Measurements from ENCODE around the gene RTN4.
"Not testable (repeated sequence)": the region's sequence is repeated elsewhere in the genome, so short reads cannot be mapped to it uniquely, and the experiment has no call there.

The RTN4 gene

GRCh38 chr2:55050100-55050994, at the start of gene RTN4:
RTN4 (minus strand) TSS chr2:55050451; CDS start chr2:55050300, 151 bp downstream.
- peak; percentile 98 for DNase-seq

GRCh38 chr2:55099493-55099877, 49.2 kb upstream of the RTN4 start:
- DNase-seq, result no peak

GRCh38 chr2:55097461-55098410, 47.5 kb upstream of the RTN4 start:
- DNase-seq, result no peak

GRCh38 chr2:55097082-55097460, 46.8 kb upstream of the RTN4 start:
- no peak for DNase-seq

- no peak for DNase-seq
Measured at GRCh38 chr2:55096586-55096985, 46.3 kb upstream of the RTN4 start.

GRCh38 chr2:55093381-55093780, 43.1 kb upstream of the RTN4 start:
- no peak for DNase-seq

- no peak for DNase-seq
Measured at GRCh38 chr2:55092439-55092838, 42.2 kb upstream of the RTN4 start.

- not testable (repeated sequence) for DNase-seq
Measured at GRCh38 chr2:55091681-55092080, 41.4 kb upstream of the RTN4 start.

- no peak for DNase-seq
Measured at GRCh38 chr2:55090702-55091101, 40.5 kb upstream of the RTN4 start.

- DNase-seq, result no peak
Measured at GRCh38 chr2:55089726-55090125, 39.5 kb upstream of the RTN4 start.

- no peak for DNase-seq
Measured at GRCh38 chr2:55088400-55088799, 38.1 kb upstream of the RTN4 start.

GRCh38 chr2:55087936-55088335, 37.7 kb upstream of the RTN4 start:
- no peak for DNase-seq

- no peak for DNase-seq
Measured at GRCh38 chr2:55087501-55087900, 37.2 kb upstream of the RTN4 start.

GRCh38 chr2:55085113-55086040, 35.1 kb upstream of the RTN4 start:
- no peak for DNase-seq

- DNase-seq, result no peak
Measured at GRCh38 chr2:55084641-55085040, 34.4 kb upstream of the RTN4 start.

- DNase-seq, result no peak
Measured at GRCh38 chr2:55080204-55080738, 30.0 kb upstream of the RTN4 start.

- no peak for DNase-seq
Measured at GRCh38 chr2:55078956-55079355, 28.7 kb upstream of the RTN4 start.

GRCh38 chr2:55076721-55077120, 26.5 kb upstream of the RTN4 start:
- no peak for DNase-seq

- DNase-seq, result not testable (repeated sequence)
Measured at GRCh38 chr2:55076019-55076418, 25.8 kb upstream of the RTN4 start.

GRCh38 chr2:55073000-55073983, 23.0 kb upstream of the RTN4 start:
- no peak for DNase-seq

All from CD4-positive, alpha-beta T cell treated with Interleukin-17A for 4 hours (primary cell).